Globus pallidus (tissue), 1 donor: ENCODE measurements around the gene MEA1.
A peak's percentile ranks its signal among the peaks of the same experiment; 100 is the strongest.

Source experiments
- DNase-seq: peaks from one replicate; pipeline ENCODE4 v3.0.0-alpha.2; 2015; ENCODE audit warnings: low spot score

MEA1 gene

DNA sequence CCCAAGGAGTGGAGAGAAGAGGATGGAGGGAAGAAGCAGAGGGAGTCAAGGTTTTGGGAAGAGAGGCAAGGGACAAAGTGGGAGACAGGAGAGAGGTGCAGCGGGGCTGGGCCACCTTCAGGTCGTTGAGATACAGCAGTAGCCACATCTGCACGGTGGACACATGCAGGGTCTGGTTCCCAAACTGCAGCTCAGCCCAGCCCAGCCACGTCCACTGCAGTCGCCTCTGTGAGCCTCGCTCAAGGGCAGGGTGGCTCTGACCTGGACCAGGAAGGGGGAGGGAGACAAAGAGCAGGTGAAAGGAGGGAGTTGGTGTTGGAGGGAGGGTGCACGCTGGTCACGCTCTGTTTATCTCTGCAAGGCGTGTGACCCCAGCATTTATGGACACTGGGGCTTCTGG lies 25.0 kb upstream of the MEA1 start:
- DNase-seq = no peak

DNA sequence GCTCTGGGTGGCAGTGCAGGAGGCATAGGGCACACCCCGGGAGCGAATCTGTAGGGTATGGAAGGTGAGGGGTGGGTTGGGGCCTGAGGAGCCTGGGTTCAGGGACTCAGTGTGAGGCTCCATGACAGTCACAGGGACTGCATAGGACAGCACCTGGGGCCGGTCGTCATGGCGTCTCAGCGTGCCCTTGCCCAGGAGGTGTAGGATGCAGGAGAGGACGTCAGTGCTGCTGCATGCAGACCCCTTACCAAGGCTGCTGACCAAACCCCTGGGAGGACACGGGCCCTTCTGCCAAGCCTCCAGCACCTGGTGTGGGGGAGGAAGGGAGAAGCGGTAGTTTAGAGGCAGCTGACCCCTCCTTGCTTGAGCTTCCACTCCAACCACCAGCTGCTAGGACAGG lies 24.0 kb upstream of the MEA1 start:
- DNase-seq = no peak

DNA sequence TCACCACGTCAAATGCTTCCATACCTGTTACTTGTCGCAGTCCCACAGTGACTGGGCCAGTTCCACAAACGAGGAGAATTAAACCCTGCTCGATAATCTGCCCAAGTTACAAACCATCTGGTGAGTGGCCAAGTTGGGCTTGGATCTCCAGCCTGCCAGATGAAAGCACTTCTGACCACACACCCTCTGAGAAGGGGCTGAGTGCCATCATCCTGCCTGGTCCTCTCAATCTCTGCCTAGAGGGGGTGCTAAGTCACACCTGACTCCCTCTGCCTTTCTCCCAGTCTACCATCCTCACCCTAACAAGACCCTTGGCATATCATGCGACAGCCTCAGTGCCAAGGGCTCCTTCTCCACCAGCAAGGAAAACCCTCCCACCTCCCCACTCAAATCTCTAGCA lies 23.5 kb upstream of the MEA1 start:
- no peak for DNase-seq

DNA sequence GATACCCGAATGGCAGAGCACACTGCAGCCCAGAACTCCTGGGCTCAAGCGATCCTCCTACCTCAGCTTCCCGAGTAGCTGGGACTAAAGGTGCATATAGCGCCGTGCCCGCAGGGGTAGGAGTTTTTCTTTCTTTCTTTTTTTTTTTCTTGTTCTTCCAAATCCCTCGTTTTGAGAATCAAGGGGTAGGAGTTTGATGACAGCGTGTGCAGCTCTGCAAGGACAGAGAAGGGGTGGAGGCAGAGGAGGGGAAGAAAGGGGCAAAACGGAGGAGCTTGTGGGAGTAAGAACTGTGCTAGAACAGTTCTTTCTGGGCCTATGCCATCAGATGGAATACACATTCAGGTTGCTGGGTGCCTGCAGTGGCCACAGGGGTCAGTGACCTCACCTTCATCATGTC lies 23.0 kb upstream of the MEA1 start:
- DNase-seq = no peak

DNA sequence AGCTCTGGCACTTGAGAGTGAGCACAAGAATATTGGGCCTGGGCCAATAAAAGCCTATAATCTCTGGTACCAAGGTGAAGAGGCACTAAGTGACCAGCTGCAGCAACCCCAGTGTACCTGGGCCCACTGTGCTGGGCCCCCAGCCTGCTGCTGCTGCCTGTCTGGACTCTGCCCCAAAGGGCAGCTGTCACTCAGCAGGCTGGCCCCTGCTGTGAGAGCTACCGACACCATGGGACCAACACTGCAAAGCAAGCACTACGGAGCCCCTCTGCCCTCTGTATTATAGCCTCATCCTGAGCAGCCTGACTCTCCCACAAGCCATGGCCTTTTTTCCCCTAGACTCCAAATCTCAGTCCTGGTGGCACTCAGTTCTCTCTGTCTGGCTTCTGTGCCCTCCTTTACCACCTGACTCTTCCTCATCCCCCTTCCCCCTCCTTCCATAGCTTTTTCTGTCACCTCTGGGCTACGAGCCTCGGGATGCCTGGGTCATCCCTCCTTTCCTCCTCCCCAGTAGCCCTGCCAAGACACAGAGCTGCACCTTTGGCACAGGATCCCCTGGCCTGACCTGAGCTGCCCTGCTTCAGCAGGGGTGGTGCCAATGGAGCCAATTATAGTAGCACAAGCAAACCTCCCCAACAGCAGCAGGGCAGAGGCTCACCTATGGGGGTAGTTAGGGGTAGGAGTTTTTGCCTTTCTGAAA lies 21.9 kb upstream of the MEA1 start:
- DNase-seq = no peak

DNA sequence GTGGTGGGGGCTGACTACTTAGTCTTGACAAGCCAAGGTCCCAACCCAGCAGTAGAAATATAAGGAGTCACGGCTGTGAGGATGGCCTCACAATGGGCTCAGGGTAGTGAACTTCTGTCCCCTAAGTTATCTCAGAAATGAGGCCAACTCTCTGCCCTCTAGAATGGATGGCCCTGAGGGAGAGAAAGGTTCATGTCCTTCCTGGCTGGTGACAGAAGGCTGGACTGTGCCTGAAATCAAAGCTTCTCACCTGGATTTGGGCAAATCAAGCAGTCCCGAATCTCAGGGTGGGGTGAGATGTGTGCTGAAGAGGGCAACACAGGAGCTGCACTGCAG lies 20.4 kb upstream of the MEA1 start:
- no peak for DNase-seq

DNA sequence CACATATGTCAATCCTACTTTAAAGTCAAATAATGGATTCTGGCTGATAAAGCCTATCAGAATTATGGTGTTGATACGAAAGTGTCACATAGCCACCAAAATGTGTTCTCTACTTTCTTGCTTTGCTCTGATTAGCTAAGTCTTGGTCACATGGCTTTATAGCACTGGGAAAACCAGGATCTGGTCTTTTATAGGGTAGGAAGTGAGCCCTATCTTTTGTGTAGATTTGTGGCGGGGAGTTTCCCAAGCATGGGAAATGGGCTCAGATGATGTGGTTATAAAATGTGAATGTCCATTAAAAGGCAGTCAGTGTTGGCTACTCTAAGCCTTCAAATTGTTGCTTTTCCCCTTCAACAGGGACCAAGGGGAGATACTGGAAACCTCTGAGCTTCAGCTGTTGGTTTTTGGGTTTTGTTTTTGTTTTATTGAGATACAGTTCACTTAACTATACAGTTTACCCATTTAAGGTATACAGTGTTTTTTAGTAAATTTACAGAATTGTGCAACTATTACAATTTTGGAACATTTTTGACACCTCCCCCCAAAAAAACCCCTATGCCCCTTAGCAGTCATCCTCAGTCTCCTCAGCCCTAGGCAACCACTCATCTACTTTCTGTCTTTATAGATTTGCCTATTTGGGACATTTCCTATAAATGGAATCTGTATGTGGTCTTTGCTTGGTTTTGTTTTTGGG lies 19.9 kb upstream of the MEA1 start:
- DNase-seq = no peak

DNA sequence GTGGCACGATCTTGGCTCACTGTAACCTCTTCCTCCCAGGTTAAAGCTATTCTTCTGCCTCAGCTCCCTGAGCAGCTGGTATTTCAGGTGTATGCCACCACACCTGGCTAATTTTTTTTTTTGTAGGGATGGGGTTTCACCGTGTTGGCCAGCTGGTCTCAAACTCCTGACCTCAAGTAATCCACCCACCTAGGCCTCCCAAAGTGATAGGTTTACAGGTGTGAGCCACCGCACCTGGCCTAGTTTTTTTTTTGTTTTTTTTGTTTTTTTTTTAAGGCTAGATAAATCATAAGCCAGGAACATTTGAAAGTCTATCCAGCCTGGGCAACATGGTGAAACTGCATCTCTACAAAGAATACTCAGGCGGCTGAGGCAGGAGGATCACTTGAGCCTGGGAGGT lies 18.6 kb upstream of the MEA1 start:
- no peak for DNase-seq

DNA sequence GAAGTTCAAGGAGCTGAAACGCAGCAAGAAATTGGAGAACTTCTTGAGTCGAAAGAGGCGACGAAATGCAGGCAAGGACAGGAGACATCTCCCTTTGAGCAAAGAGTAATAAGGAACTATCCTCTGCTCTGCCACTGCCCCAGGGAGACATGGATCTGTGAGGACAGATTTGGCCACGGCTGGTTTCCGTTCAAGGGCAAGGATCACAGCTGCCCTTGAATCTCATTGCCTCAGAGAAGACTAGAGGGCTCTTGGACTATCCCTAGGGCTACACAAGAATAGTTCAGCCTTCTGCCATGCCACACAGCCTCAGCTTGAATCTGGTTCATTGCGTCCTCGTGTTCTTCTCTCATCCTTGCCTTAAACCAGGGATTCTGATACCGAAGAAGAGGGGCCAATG lies 15.4 kb upstream of the MEA1 start:
- DNase-seq = no peak

DNA sequence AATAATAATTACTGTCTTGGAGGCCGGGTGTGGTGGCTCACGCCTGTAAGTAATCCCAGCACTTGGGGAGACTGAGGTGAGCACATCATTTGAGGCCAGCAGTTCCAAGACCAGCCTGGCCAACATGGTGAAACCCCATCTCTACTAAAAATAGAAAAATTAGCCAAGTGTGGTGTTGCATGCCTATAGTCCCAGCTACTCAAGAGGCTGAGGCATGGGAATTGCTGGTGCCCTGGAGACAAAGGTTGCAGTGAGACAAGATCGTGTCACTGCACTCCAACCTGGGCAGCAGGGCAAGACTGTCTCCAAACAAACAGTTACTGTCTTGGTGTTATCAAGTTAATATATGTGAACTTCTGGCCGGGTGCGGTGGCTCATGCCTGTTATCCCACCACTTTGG lies 12.6 kb upstream of the MEA1 start:
- no peak for DNase-seq

DNA sequence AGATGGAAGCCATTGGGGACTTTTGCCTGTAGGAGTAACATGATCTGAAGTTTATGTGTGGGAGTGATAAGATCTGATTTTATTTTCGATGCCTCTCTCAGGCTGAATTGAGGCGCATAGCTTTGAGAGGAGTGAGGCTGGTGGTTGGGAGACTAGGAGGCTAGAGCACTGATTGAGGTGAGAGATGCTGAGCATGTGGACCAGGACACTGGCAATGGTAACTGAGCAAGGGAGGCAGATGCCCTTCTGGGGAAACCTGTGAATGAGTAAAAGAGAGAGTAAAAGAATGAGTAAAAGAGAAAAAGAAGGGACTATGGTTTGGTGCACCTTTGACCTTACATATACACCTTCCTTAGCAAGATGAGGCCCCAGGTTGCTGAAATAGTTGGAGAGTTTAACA lies 10.7 kb upstream of the MEA1 start:
- DNase-seq = no peak

DNA sequence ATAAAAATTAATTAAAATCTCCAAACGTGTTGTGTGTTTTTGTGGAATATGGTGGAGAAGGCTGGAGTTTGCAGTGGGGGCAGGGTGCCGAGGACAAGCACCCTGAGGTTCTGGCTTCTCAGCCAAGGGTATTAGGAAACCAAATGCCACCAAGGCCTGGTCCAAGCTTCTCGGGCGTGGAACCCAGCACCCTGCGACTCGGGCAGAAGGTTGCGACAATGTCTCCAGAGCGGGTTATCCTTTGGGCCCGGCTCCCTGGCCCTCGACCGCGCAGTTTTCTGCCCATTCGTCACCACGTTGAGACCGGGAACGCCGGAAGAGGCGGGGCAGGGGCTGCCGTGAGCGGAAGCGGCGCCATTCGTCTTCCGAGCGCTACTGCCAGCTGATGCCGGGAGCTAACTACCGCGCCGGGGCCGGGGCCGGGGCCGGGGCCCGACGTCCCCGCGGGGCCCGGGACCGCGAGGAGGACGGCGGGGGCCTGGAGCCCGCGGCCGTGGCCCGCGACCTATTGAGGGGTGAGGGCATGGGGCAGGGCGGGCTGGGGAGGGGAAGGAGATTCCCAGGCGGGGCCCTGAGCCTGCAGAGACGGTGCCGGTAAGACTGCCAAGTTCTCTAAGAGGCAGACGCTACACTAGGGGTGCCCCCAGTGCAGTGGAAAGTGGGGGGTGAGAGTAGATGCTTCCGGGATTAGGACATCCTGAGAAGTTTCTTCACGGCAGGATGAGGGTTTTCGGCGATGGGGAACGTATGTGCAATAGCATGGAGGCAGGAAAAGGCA lies 7.7 kb upstream of the MEA1 start, which contains the start of gene RRP36:
RRP36 (plus strand) TSS at position 354 of the 778 bp plus-strand sequence; CDS start at position 386, 32 bp downstream.
- DNase-seq = peak; percentile 64

DNA sequence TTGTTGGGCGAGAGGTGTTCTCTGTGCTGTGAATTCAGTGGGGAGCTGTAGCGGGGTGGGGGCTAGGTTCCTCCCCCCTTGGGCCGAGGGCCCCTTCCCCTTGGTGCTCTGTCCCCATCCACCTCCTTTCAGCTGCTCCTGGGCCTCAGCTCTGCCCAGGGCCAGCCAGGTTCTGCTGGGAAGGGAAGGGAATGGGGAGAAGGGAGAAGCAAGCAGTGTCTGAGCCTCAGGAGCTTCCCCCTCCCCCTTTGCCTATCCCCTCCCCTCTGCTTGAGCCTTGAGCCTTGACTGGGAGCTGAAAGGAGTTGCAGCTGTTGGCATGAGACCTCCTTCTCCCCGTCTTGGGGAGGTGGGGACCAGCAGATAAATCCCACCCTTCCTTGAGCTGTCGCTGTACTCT lies 7.1 kb upstream of the MEA1 start:
- no peak for DNase-seq

DNA sequence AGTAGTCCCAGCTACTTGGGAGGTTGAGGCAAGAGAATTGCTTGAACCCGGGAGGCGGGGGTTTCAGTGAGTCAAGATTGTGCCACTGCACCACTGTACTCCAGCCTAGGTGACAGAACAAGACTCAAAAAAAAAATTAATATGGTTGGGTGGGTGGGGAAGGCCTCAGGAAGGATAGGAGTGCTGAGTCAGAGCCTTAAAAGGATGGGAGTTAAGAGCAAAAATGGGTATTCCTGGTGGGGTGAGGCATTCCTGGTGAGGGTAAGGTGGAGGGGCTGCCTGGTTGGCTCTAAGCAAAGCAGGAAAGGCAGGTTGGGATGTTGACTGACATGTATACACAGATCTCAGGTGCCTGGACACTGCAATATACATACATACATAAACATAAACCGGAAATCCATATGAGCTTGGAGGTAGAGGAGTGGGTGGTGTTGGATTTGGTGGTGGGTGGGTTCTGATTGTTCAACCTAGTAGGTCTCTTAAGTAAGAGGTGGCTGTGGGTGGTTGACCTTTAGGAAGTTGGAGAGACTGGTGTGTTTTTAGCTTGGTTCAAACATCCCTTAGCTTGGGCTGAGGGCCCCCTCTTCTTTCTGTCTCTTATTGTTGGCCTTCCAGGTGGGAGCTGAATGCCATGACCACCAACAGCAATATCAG lies 6.4 kb upstream of the MEA1 start:
- DNase-seq = no peak

DNA sequence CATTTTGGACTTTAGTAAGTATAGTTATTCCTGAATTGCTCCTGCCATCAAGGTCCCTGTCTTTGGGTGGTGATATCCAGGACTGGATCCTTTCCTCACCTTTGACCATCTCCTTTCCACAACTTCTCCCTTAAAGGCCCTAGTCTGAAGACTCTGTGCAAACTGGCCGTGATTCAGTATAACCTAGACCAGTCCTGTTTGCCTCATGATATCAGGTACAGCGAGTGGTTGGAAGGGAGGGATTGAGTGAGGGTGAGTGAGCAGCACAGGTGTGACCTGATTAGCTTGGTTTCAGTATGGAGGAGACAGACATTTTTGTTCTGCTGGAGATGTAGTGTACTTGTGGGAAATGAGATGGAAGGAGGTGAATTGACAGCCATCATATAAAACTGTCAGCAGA lies 5.4 kb upstream of the MEA1 start:
- DNase-seq = no peak

DNA sequence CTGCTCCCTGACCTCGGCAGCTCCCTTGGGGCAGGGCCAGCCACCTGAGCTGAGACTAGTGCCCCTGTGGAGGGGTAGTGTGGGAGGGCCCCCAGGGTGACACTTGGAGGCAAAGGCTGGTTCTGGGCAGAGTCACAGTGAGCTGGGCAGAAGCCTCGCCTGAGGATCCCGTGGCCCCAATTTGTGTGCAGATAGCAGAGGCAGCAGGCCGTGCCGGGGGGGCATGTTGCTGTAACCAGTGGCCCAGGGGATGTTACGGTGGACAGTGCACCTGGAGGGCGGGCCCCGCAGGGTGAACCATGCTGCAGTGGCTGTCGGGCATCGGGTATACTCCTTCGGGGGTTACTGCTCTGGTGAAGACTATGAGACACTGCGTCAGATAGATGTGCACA lies 3.2 kb upstream of the MEA1 start:
- DNase-seq = no peak

DNA sequence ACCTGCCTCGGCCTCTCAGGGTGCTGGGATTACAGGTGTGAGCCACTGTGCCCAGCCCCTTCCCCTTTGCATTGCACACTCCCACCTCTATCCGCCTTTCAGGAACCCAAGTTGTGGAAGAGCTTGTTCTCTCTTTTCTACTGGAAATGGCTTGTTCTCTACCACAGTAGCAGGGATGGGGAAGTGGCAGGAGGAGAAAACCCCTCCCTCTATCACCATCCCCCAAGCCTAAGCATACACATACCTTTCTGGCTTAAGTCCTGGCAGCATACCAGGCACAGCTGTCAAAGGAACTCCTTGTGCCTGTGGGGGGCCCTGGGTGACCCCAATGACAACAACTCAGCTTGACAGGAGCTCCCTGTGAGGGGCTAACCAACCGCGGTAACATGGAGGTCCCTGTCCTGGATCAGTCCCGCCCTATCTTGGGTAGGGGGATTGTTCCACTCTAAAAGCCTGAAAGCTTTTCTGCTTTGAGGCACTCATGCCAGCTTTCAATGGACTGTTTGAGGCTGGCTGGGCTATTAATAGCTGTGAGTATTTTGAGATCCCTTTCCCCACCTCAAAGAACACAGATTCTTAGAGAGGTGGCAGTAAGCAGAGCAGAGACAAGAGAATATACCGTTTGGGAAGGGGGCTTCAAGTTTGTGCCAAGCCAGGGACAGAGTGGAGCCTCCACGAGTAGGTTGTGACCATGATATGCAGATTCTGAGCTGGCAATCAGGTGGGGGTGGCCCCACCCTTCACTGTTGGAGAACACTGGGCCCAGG lies 2.6 kb upstream of the MEA1 start:
- no peak for DNase-seq

DNA sequence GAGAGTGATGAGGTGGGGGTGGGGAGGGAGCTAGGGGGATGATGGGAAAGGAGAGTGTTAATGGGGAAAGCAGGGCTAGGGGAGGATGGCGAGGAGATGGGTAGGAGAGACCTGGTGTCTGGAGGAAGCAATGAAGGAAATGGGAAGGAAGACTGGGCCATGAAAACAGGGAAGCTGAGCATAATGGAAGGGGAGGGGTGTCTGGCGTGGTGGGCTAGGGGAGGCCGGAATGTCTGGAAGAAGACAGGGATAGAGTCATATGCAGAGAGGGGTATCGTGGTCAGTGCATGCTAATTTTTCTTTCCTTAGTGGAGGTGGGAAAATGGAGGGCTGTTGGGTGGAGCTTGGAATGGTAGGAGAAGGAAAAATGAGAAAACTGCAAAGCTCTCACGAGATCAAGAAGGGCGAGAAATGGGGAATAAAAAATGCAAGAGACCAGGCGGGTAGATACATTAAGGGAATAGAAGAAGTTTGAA lies 726 bp upstream of the MEA1 start:
- DNase-seq = no peak

DNA sequence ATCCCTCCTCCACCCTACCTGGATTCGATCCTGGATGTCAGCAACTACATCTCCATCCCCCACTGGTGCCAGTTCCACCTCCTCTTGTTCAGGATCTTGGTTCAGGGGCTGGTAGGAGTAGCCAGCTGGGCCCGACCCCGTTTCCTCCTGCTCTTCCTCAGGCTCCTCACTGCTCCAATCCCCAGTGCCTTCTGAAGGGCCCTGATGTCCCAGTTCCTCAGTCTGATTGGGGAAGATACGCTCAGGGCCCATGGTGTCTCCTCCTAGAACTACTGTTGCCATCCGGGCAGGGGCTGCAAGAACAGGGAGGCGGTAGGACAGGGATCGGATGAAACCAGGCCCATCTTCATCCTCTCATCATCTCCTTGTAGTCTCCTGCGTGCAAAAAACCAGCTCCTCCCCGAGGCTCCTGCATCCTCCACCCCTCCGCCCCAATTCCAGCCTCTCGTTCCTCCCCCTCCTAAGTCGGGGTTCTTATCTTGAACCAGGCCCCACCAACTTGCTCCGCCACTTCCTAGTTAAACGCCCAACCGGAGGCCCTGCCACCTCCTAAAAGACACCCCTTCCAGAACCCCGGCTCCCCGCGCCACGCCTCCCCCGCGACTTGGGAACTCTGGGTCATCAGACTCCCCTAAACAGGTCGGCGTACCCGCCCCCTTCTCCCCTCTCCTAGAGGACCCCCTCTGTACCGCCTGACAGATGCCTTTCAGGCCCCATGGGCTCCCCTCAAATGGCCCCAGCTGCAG lies 476 bp downstream of the MEA1 start:
- no peak for DNase-seq

DNA sequence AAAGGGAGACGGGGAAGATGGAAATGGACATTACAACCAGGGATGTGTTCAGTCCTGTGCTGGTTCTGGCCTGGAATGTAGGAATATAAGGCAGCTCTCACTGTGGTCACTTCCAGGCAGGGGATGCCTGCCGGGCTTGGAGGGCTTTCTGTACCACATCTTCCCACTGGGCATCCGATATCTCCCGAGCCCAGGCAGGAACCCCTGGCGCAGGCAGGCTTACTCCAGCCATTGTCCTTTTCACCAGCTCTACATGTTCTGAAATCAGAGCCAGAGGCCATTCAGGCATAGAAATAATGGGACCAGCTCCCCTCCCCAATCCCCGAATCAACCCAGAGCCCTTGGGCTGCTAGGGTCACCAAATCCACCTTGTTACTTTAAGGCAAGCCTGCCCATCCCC lies 1.4 kb downstream of the MEA1 start:
- DNase-seq = no peak

DNA sequence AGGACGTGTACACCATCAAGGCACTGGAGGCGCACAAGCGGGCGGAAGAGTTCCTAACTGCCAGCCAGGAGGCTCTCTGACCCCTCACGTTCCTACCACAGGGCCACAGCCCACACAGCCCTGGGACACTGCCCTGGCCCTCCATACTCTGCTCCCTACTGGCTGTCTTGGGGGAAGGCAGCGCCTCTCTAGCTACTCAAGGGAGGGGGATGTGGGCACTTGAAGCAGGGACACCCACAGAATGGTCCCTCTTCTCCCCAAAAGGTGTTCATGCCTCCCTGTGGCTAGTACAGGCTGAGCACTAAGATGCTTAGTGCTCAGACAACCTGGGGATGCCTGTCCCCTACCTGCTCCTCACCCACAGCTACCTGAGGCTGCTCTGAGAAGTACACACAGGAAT lies 2.5 kb downstream of the MEA1 start:
- DNase-seq = no peak
